Transverse colon (tissue), 4 donors: Measurements from ENCODE around the gene SCOC. TPM values are rescaled to one million over a fixed set of nuclear protein-coding genes. Genes with fewer than 3 reads are reported as not detected.

Source experiments
- DNase-seq: peaks from one replicate; pipeline ENCODE4 v3.0.0-alpha.2; 2019
- H3K27ac ChIP-seq, 4 donors: fragments of 200-600 bp; sonication (generic); 2 replicates each; pipeline ENCODE4 v1.5.1; 2016 to 2018; ENCODE audit warnings: inconsistent platforms in 4 of 4
- H3K27me3 ChIP-seq: fragments of 200-600 bp; sonication (generic); 2 replicates; pipeline ENCODE4 v1.5.1; 2017; ENCODE audit warnings: inconsistent platforms
- H3K36me3 ChIP-seq, 4 donors: fragments of 200-600 bp; sonication (generic); 2 replicates each; pipeline ENCODE4 v1.5.1; 2017 to 2019; ENCODE audit warnings: inconsistent platforms in 4 of 4
- H3K4me1 ChIP-seq, 4 donors: fragments of 200-600 bp; sonication (generic); 2 replicates each; pipeline ENCODE4 v1.5.1; 2017 to 2020; ENCODE audit warnings: inconsistent platforms in 4 of 4
- H3K4me3 ChIP-seq, 4 donors: fragments of 200-600 bp; sonication (generic); 1 replicate in 1 of 4; 2 replicates in 3 of 4; pipeline versions ENCODE4 v1.5.1 to v1.6.1; 2017 to 2019; ENCODE audit warnings: inconsistent platforms in 4 of 4
- H3K9me3 ChIP-seq, 2 donors: fragments of 200-600 bp; sonication (generic); 2 replicates each; pipeline ENCODE4 v1.5.1; 2017 to 2019; ENCODE audit warnings: inconsistent platforms in 2 of 2
- CTCF ChIP-seq, 5 experiments: fragments of 200-600 bp in 3 of 5; fragments of 450-650 bp in 2 of 5; sonication (generic) in 3 of 5; IDR thresholded peaks; 1 replicate in 2 of 5; 2 replicates in 3 of 5; pipeline ENCODE4 v1.5.1; 2016 to 2017; ENCODE audit warnings: antibody characterized with exemption in 5 of 5, inconsistent platforms in 3 of 5, mild to moderate bottlenecking in 2 of 5, moderate library complexity in 1 of 5
- EP300 ChIP-seq: sonication (generic); formaldehyde crosslinking; IDR thresholded peaks from one replicate; pipeline ENCODE4 v1.6.1; 2017; ENCODE audit warnings: antibody characterized with exemption, low read depth
- POLR2A ChIP-seq: fragments of 450-650 bp; IDR thresholded peaks from one replicate; pipeline ENCODE4 v1.6.1; 2016; ENCODE audit warnings: antibody characterized with exemption, mild to moderate bottlenecking, moderate library complexity
- POLR2AphosphoS5 ChIP-seq, 3 donors: sonication (generic); formaldehyde crosslinking; IDR thresholded peaks; one replicate each; pipeline ENCODE4 v1.6.1; 2016; ENCODE audit warnings: antibody characterized with exemption in 3 of 3
- WGBS, 2 donors: methylation state at CpG; one replicate each; pipeline ENCODE4 v1.1.5; 2018; ENCODE audit warnings: low coverage in 1 of 2; 5-methylcytosine and 5-hydroxymethylcytosine counted together
- in situ Hi-C, 4 donors: fragments of 200-750 bp; cut with MboI; loops; one replicate each; pipeline versions ENCODE4 v1.15.0 to v1.15.1; 2017; ENCODE audit warnings: low sequenced_read_pairs in 3 of 4, low pct_ligation_motif_present in 1 of 4, low pct_unique_long_range_greater_than_20kb in 1 of 4
- intact Hi-C: fragments of 100-400 bp; cut with DNase I; formaldehyde crosslinking; loops from one replicate; pipeline ENCODE4 v1.15.1; 2023; ENCODE audit warnings: low total_unique reads
- total RNA-seq, 4 donors: library from RNA; depleted of rRNA; stranded (reverse); fragments of >200 nt; gene quantifications; one replicate each; pipeline ENCODE4 v1.1.0, GENCODE V29; 2016

Gene SCOC
- total RNA-seq, 4 donors from 2014 or later: 7.2 to 43.4 (median 25.7) TPM

- H3K9me3 ChIP-seq: no peaks in the 10 kb centered on the region
- in situ Hi-C loops (no loop called here), intact Hi-C loops (no loop called here)
- TF ChIP-seq POLR2A: no peak
- TF ChIP-seq CTCF (IDR thresholded peaks at IDR 0.05): no peak
- no peak for TF ChIP-seq POLR2AphosphoS5 (IDR thresholded peaks at IDR 0.05)
- TF ChIP-seq EP300: no peak
- 71 to 87% methylated on average over 5 to 9 of the region's 9 CpGs for WGBS, 2 donors
- H3K4me3 ChIP-seq: no peak overlapping the region
- DNase-seq: no peak
- no peak overlapping the region for H3K27ac ChIP-seq
- no peaks in the 10 kb centered on the region for H3K27me3 ChIP-seq
- peaks cover 0 to 14% (median 0%) of the 10 kb centered on the region in 4 donors for H3K4me1 ChIP-seq
- H3K36me3 ChIP-seq: no peaks in the 10 kb centered on the region
These were observed 27.3 kb upstream of the SCOC start for GRCh38 chr4:140346136-140346535.

GRCh38 chr4:140349816-140350215 lies 23.6 kb upstream of the SCOC start:
- H3K4me1 ChIP-seq: peaks cover 0 to 2% (median 0%) of the 10 kb centered on the region in 4 donors
- H3K27ac ChIP-seq: no peak overlapping the region
- 80 to 98% methylated on average over 2 of the region's 2 CpGs for WGBS, 2 donors
- intact Hi-C loops (no loop called here), in situ Hi-C loops (loop anchor here in 2 of 4 donors (25.0 kb wide), 1 partner anchor 512 kb away; no protein-coding TSS in a partner anchor)
- TF ChIP-seq POLR2A (no peak), POLR2AphosphoS5 (IDR thresholded peaks at IDR 0.05) (no peak), EP300 (no peak), CTCF (IDR thresholded peaks at IDR 0.05) (no peak)
- no peaks in the 10 kb centered on the region for H3K9me3 ChIP-seq
- DNase-seq: no peak
- no peak overlapping the region for H3K4me3 ChIP-seq
- no peaks in the 10 kb centered on the region for H3K27me3 ChIP-seq
- H3K36me3 ChIP-seq: no peaks in the 10 kb centered on the region

- WGBS, 2 donors: 85 to 90% methylated on average over 18 to 28 of the region's 28 CpGs
- Histone ChIP-seq H3K27me3 (no peaks in the 10 kb centered on the region), H3K27ac (no peak overlapping the region), H3K36me3 (no peaks in the 10 kb centered on the region), H3K4me1 (no peaks in the 10 kb centered on the region), H3K4me3 (no peak overlapping the region), H3K9me3 (no peaks in the 10 kb centered on the region)
- TF ChIP-seq POLR2A (no peak), POLR2AphosphoS5 (IDR thresholded peaks at IDR 0.05) (no peak), EP300 (no peak), CTCF (IDR thresholded peaks at IDR 0.05) (no peak)
- no peak for DNase-seq
- intact Hi-C loops: no loop called here
- in situ Hi-C loops: loop anchor here in 2 of 4 donors (25.0 kb wide), 1 partner anchor 511 kb away; no protein-coding TSS in a partner anchor
These were observed 22.1 kb upstream of the SCOC start for GRCh38 chr4:140351093-140352075.

- Histone ChIP-seq H3K4me3 (no peak overlapping the region), H3K27me3 (no peaks in the 10 kb centered on the region), H3K4me1 (peaks cover 0 to 13% (median 5%) of the 10 kb centered on the region in 4 donors), H3K36me3 (no peaks in the 10 kb centered on the region), H3K9me3 (no peaks in the 10 kb centered on the region), H3K27ac (no peak overlapping the region)
- 53 to 75% methylated on average over 5 to 6 of the region's 6 CpGs for WGBS, 2 donors
- no peak for DNase-seq
- in situ Hi-C loops (loop anchor here in 2 of 4 donors (25.0 kb wide), 1 partner anchor 509 kb away; no protein-coding TSS in a partner anchor), intact Hi-C loops (no loop called here)
- no peak for TF ChIP-seq EP300
- TF ChIP-seq POLR2AphosphoS5 (IDR thresholded peaks at IDR 0.05): no peak
- no peak for TF ChIP-seq CTCF (IDR thresholded peaks at IDR 0.05)
- no peak for TF ChIP-seq POLR2A
These were observed 19.7 kb upstream of the SCOC start for GRCh38 chr4:140353786-140354185.
